SK-N-DZ (cell line): ENCODE measurements around the gene TAOK3.
"Not testable (repeated sequence)": the region's sequence is repeated elsewhere in the genome, so short reads cannot be mapped to it uniquely, and the experiment has no call there.

ENCODE experiments used
- DNase-seq: peaks from one replicate; pipeline ENCODE4 v3.0.0-alpha.2; 2015; ENCODE audit warnings: low spot score

TAOK3 gene

GRCh38 chr12:118374126-118374725 lies 1.5 kb upstream of the TAOK3 start:
- DNase-seq = no peak

- no peak for DNase-seq
These were observed 909 bp upstream of the TAOK3 start for GRCh38 chr12:118373616-118374015.

- DNase-seq = peak; percentile 23
These were observed 1.1 kb downstream of the TAOK3 start for GRCh38 chr12:118371321-118372282.

DNA sequence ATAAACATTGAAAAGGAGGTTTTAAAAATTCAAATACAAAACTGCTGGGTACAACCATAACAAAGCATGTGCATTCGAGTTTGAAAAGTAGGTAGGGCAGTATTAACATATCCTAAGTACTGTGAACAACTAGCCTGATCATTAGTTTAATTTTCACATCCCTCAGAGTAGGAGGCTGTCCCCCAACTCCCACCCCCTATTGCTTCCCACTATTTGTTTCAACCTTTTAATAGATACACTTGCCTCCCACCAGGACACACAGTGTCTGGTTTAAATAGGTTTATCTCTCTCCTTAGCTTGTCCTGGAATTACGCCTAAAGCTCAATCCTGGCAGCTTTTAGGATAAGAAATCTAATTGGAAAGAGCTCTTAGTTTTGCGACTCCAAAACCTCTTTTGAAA lies 2.1 kb downstream of the TAOK3 start:
- no peak for DNase-seq

GRCh38 chr12:118368821-118369220 lies 3.9 kb downstream of the TAOK3 start:
- DNase-seq = no peak

DNA sequence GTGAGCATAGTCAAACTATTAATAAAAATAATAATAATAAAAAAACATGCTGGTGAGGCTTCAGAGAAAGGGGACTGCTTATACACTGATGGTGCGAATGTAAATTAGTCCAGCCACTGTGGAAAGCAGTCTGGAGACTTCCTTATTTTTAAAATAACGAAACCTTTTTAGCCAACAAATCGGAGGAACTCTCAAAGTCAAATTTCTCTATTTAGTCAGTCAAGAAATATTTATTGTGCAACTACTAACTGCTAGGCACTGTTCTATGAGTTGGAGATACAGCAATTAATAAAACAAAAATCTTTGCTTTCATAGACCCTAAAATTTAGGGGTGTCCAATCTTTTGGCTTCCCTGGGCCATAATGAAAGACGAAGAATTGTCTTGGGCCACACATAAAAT lies 10.8 kb downstream of the TAOK3 start:
- DNase-seq = no peak

DNA sequence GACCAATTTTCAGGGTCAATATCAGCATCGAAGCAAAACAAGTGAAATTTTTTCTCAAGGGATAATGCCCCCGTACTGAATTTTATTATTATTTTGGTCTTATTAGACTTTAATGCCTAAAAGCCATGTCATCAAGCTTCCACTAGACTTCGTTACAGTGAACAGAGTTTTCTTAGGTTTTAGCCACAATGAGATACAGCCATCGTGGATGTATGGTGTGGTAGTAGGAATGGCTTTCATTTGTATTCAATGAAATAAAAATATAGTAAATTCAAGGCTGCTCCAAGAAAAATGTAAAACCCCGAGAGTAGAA lies 11.7 kb downstream of the TAOK3 start:
- no peak for DNase-seq

DNA sequence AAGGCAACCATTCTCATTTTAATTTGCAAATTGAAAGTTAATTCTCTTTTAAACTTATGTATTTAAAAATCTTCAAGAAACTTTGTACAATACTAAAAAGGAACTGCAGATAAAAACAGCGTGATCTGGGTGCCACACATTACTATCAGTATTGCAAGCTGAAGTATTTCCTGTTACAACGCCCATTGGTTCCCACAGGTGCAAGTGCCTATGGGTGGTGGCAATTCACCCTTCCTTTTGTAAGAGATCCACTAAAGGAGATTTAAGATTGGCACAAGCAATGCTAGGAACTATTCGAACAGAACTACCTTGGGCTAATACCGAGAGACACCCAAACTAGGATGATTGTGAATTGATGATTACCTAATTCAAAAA lies 13.2 kb downstream of the TAOK3 start:
- no peak for DNase-seq

DNA sequence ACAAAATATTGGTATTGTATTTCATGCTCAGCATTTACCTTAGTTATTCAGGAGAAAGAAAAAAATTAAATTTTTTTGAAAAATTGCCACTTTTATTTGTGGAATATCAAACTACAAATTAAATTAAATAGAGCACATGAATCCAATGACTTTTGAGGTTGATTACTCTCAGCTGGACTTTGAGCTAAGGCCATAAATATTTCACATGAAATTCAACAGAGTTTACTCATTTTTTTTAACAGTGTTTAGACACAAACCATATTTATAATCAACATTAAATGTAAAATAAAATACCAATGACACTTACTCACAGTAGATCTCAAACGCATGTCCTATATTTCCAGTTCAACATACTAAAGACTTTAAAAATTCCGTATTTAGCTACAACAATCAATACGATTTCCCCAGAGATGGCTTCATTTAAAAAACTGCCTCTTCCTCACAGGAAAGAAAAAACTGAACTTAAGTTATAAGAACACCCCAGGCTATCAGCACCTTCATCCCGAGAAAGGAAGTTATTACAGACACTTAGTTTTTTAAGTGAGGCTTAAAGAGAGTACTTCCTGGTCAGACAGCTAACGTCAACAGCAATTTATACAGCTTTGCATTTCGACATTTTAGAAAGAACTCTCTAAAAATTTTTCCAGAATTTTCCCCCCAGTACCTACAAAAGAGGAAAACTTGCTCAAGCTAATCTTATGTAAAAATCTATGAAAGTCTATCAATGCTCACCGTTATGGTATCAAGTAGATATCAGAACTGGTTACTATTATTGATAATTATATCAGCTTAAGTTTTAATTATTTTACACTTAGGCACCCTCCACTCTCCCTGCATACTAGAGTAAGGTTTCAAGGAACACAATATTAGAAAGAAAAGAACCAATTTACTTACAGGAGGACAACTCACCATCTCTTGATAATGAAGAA lies 13.8 kb downstream of the TAOK3 start:
- no peak for DNase-seq

DNA sequence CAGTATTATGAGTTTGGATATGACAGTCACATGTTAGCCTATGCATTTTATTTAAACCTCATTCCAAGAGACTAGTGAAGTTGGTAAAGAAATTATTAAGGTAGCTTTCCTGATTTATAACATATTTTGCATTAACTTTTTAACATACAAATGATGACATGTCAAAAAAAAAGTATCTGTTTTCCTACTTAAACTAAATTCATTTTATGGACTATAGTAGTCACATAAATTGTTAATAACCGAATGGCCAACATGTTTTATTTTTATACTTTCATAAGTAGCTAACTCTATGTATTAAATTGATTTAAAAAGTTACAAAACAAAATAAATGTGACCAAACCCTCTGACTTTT lies 14.7 kb downstream of the TAOK3 start:
- no peak for DNase-seq

DNA sequence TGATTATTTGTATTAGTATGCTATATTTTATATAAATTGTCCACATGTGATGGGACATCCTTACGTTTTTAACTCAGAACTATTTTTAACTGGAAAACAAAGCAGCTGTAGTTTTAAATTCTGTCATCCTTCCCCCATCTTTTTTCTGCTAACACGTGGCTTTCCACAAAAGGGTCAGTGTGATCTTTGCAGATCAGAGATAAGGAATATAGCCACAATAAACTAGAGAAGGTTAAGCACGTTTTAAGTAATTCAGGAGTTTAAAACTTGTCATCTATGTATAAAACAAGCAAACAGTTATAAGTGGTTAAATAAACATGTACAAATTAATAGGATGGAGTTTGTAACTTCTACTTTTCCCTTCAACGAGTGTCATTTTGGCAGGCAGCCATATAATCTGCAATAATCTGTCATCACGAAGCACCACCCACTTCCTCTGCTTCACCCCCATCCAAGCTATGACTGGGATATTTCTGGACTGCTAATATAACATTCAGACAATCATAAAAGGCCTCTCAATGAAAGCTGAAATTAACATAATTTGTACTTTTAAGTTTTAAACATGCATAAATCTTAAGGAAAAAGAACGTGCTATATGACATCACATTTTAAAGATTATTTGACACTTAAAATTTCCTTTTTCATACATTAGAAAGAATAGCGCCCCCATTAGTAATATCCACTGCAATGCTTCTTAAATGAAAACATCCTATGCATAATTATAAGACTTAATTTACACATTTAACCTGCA lies 15.3 kb downstream of the TAOK3 start:
- DNase-seq = peak; percentile 33

DNA sequence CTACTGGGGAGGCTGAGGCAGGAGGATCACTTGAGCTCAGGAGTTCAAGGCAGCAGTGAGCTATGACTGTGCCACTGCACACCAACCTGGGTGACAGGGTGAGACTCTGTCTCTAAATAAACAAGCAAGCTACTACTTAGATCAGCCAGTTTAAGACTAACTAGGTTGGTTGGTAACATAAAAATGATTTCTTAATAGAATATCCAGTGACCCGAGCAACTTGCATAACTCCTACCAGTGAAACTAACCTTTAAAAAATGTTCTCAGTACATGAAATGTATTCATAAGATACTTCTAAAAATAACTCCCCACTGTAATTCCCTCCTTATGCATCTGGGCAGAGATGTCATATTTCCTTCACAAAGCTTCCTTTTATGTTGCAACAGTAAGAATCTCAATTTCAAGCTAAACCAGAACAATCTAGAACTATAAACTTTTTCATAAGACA lies 15.9 kb downstream of the TAOK3 start:
- DNase-seq = no peak

DNA sequence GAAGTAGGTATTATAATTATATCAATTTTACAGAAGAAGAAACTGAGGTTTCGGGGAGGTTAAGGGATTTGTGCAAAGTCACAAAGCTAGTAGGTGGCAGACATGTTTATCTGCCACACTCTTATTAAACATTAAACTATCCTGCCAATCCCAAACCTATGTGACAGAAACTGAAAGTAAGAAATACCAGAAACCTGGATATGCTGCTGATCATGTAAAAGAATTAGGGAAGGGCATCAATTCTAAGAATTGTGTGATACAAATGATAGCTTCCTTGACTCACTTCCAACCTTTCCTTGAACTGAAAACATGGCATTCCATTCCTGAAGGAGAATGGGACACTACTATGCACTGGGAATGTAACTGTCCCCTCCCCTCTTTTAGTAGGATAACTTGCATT lies 16.9 kb downstream of the TAOK3 start:
- no peak for DNase-seq

GRCh38 chr12:118354903-118355302 lies 17.8 kb downstream of the TAOK3 start:
- DNase-seq = no peak

GRCh38 chr12:118354503-118354902 lies 18.2 kb downstream of the TAOK3 start:
- DNase-seq = not testable (repeated sequence)

DNA sequence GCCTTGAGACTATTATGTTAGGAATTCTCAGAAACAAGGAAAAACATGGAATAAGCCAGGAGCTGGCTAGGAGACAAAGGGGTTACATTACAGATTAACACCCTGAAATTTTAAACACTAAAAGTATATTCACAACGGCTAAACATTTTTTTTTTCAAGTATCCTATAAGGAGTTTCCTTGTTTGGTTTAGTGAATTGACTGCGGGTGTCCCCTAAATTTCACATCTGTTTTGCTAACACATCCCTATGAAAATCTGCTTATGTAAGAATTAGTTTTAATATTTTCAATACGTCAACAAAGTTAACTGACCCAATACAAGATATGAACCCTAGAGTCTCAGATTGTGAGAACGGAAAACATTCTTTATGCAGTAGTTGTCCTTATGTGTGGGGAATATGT lies 19.0 kb downstream of the TAOK3 start:
- DNase-seq = no peak

GRCh38 chr12:118350908-118351559 lies 21.7 kb downstream of the TAOK3 start:
- DNase-seq = no peak

- no peak for DNase-seq
These were observed 24.8 kb downstream of the TAOK3 start for GRCh38 chr12:118347916-118348315.

GRCh38 chr12:118346895-118347294 lies 25.8 kb downstream of the TAOK3 start:
- DNase-seq = no peak

GRCh38 chr12:118345355-118345754 lies 27.4 kb downstream of the TAOK3 start:
- no peak for DNase-seq

DNA sequence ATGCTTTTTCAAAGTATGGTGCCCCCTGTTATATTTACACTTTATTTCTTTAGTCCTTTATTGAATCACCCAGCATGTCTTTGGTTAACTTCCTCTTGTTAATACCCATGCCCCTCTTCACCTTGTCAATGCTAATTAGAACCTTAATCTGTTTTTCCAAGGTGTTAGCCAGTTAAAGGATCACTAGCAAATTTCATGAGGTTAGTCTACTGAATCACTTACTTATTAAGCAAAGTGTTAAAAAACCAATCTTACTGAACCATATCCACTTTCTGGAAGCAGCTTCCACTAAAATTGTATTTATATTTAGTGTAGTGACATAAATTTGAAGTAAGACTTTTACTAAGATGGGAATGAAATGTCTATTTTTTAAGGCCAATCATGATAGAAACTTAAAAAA lies 27.9 kb downstream of the TAOK3 start:
- DNase-seq = no peak
